CD4-positive, alpha-beta memory T cell (primary cell): ENCODE results near the gene GRIN1. TPM values are rescaled to one million over a fixed set of nuclear protein-coding genes. Genes with fewer than 3 reads are reported as not detected.

Experiments used
- CTCF ChIA-PET: fragments of 350-600 bp; sonication (Branson Sonifier 250); formaldehyde crosslinking; loops from one replicate; lab custom pipeline; 2021; ENCODE audit warnings: inconsistent platforms; ENCODE audit not compliant: partially characterized antibody; lab: Charles Lee
- POLR2A ChIA-PET: fragments of 350-600 bp; sonication (Branson Sonifier 250); formaldehyde crosslinking; loops from one replicate; lab custom pipeline; 2021; ENCODE audit not compliant: partially characterized antibody; lab: Charles Lee
- DNase-seq, 5 donors: peaks; one replicate each; pipeline versions ENCODE4 v3.0.0 to v3.0.0-alpha.2; 2020 to 2022; ENCODE audit warnings: mixed read lengths in 1 of 5
- H3K27ac ChIP-seq: one replicate; pipeline ENCODE4 v1.7.0; 2013; ENCODE audit warnings: low read depth, low read length
- H3K27me3 ChIP-seq: 2 replicates; pipeline ENCODE4 v1.7.0; 2013; ENCODE audit warnings: mild to moderate bottlenecking, low read length, moderate library complexity; ENCODE audit not compliant: insufficient read depth
- H3K36me3 ChIP-seq: 2 replicates; pipeline ENCODE4 v1.7.0; 2013; ENCODE audit warnings: mild to moderate bottlenecking, low read length, moderate library complexity; ENCODE audit not compliant: insufficient read depth
- H3K4me1 ChIP-seq: 2 replicates; pipeline ENCODE4 v1.7.0; 2013; ENCODE audit warnings: mild to moderate bottlenecking, low read length, moderate library complexity; ENCODE audit not compliant: insufficient read depth
- H3K4me3 ChIP-seq, 2 donors: one replicate each; pipeline ENCODE4 v1.7.0; 2013; ENCODE audit warnings: low read length in 2 of 2, mild to moderate bottlenecking in 1 of 2
- H3K9me3 ChIP-seq, 2 donors: one replicate each; pipeline ENCODE4 v1.7.0; 2013; ENCODE audit warnings: low read length in 2 of 2, control low read depth in 1 of 2; ENCODE audit not compliant: control insufficient read depth in 1 of 2
- H3K27ac Mint-ChIP-seq, 7 donors: one replicate each; pipeline ENCODE4 v1.8.0; 2020 to 2021; ENCODE audit warnings: mixed read lengths in 7 of 7, mild to moderate bottlenecking in 6 of 7, inconsistent platforms in 3 of 7, moderate library complexity in 3 of 7
- H3K27me3 Mint-ChIP-seq, 2 donors: one replicate each; pipeline ENCODE4 v1.8.0; 2020 to 2021; ENCODE audit warnings: mixed read lengths in 2 of 2
- H3K36me3 Mint-ChIP-seq, 2 donors: one replicate each; pipeline ENCODE4 v1.8.0; 2020 to 2021; ENCODE audit warnings: mixed read lengths in 2 of 2, inconsistent platforms in 1 of 2, mild to moderate bottlenecking in 1 of 2
- H3K4me1 Mint-ChIP-seq, 4 donors: one replicate each; pipeline ENCODE4 v1.8.0; 2020 to 2021; ENCODE audit warnings: mixed read lengths in 4 of 4, mild to moderate bottlenecking in 1 of 4
- H3K4me3 Mint-ChIP-seq, 8 donors: one replicate each; pipeline ENCODE4 v1.8.0; 2020 to 2021; ENCODE audit warnings: mixed read lengths in 8 of 8, mild to moderate bottlenecking in 7 of 8, moderate library complexity in 6 of 8, inconsistent platforms in 3 of 8
- H3K9me3 Mint-ChIP-seq, 8 donors: one replicate each; pipeline ENCODE4 v1.8.0; 2020 to 2021; ENCODE audit warnings: mixed read lengths in 8 of 8, mild to moderate bottlenecking in 5 of 8, inconsistent platforms in 3 of 8, moderate library complexity in 1 of 8
- intact Hi-C: fragments of 100-400 bp; cut with micrococcal nuclease; formaldehyde crosslinking; loops from one replicate; pipeline ENCODE4 v1.15.1; 2023
- polyA plus RNA-seq, 2 donors: library from polyadenylated mRNA; unstranded; fragments of 300-500 nt; fragmentation: Illumina TruSeq; gene quantifications; one replicate each; pipeline ENCODE4 v1.2.3, GENCODE V29; 2021
- total RNA-seq, 2 experiments: library from RNA; stranded (reverse); gene quantifications; one replicate each; pipeline ENCODE4 v1.2.3, GENCODE V29; 2021

The GRIN1 gene
- total and polyA plus RNA-seq, 4 experiments from 2014 or later: not detected

- ChIA-PET CTCF (interaction anchor here (1.3 kb wide), 1 partner anchor 52 kb away, joined by 4 read pairs; no protein-coding TSS in a partner anchor), POLR2A (interaction anchor here (0.6 to 2.5 kb wide), 5 partner anchors 12 to 46 kb away, joined by 3 to 8 read pairs (median 3); partner anchors contain the start of genes ANAPC2, SSNA1 and TPRN)
- H3K4me1 ChIP-seq: no peaks in the 10 kb centered on the region
- Mint-ChIP-seq H3K36me3 (peaks cover 4 to 16% of the 10 kb centered on the region in 2 donors), H3K4me3 (no peak overlapping the region), H3K4me1 (peaks cover 2 to 13% (median 7%) of the 10 kb centered on the region in 4 donors), H3K27ac (peak overlapping the region in 1 of 7 donors; percentile 42), H3K9me3 (no peaks in the 10 kb centered on the region), H3K27me3 (peaks cover 0 to 4% of the 10 kb centered on the region in 2 donors)
- intact Hi-C loops: loop anchor here (2.0 kb wide), 1 partner anchor 55 kb away; no protein-coding TSS in a partner anchor
- H3K9me3 ChIP-seq: no peaks in the 10 kb centered on the region
- H3K36me3 ChIP-seq: peaks cover 1% of the 10 kb centered on the region
- DNase-seq: no peak
- H3K4me3 ChIP-seq: no peak overlapping the region
- peaks cover 14% of the 10 kb centered on the region for H3K27me3 ChIP-seq
- no peak overlapping the region for H3K27ac ChIP-seq
Measured at GRCh38 chr9:137175345-137175961, 36.5 kb downstream of the GRIN1 start.

- intact Hi-C loops: loop anchor here (1.0 kb wide), 1 partner anchor 51 kb away; the partner anchor contains the start of gene RNF224
- Mint-ChIP-seq H3K36me3 (peaks cover 4 to 17% of the 10 kb centered on the region in 2 donors), H3K27me3 (peaks cover 0 to under 1% of the 10 kb centered on the region in 2 donors), H3K9me3 (no peaks in the 10 kb centered on the region), H3K27ac (peak overlapping the region in 2 of 7 donors; percentile 42 to 59), H3K4me1 (peaks cover 2 to 13% (median 7%) of the 10 kb centered on the region in 4 donors), H3K4me3 (peak overlapping the region in 1 of 8 donors; percentile 25)
- H3K9me3 ChIP-seq: no peaks in the 10 kb centered on the region
- POLR2A ChIA-PET: interaction anchor here (0.8 to 2.5 kb wide), 5 partner anchors 12 to 64 kb away, joined by 3 to 8 read pairs (median 5); partner anchors contain the start of genes ANAPC2, SSNA1, TPRN and TUBB4B
- peaks cover 4% of the 10 kb centered on the region for H3K27me3 ChIP-seq
- H3K4me3 ChIP-seq: no peak overlapping the region
- peak in 3 of 5 donors; percentile 21 to 31 (median 23) for DNase-seq
- CTCF ChIA-PET: interaction anchor here (0.8 to 1.5 kb wide), 6 partner anchors 12 to 60 kb away, joined by 3 to 4 read pairs (median 4); partner anchors contain the start of genes ANAPC2, RNF224 and SSNA1
- H3K36me3 ChIP-seq: peaks cover 12% of the 10 kb centered on the region
- H3K27ac ChIP-seq: no peak overlapping the region
- H3K4me1 ChIP-seq: no peaks in the 10 kb centered on the region
Measured at GRCh38 chr9:137176302-137177182, 37.6 kb downstream of the GRIN1 start.

GRCh38 chr9:137178201-137178938, 39.4 kb downstream of the GRIN1 start:
- CTCF ChIA-PET: no interaction called here
- Histone ChIP-seq H3K9me3 (no peaks in the 10 kb centered on the region), H3K4me3 (no peak overlapping the region), H3K36me3 (peaks cover 22% of the 10 kb centered on the region), H3K4me1 (no peaks in the 10 kb centered on the region), H3K27ac (no peak overlapping the region), H3K27me3 (no peaks in the 10 kb centered on the region)
- peaks cover 2 to 10% (median 7%) of the 10 kb centered on the region in 4 donors for H3K4me1 Mint-ChIP-seq
- peaks cover 9 to 24% of the 10 kb centered on the region in 2 donors for H3K36me3 Mint-ChIP-seq
- H3K4me3 Mint-ChIP-seq: no peak overlapping the region
- H3K27me3 Mint-ChIP-seq: no peaks in the 10 kb centered on the region
- H3K27ac Mint-ChIP-seq: no peak overlapping the region
- intact Hi-C loops: no loop called here
- POLR2A ChIA-PET: no interaction called here
- no peak for DNase-seq
- no peaks in the 10 kb centered on the region for H3K9me3 Mint-ChIP-seq

GRCh38 chr9:137178939-137179630, 40.1 kb downstream of the GRIN1 start:
- Histone ChIP-seq H3K27me3 (no peaks in the 10 kb centered on the region), H3K4me1 (no peaks in the 10 kb centered on the region), H3K4me3 (no peak overlapping the region), H3K9me3 (no peaks in the 10 kb centered on the region), H3K36me3 (peaks cover 29% of the 10 kb centered on the region), H3K27ac (no peak overlapping the region)
- peaks cover 3 to 12% (median 7%) of the 10 kb centered on the region in 4 donors for H3K4me1 Mint-ChIP-seq
- no peaks in the 10 kb centered on the region for H3K27me3 Mint-ChIP-seq
- peaks cover 10 to 29% of the 10 kb centered on the region in 2 donors for H3K36me3 Mint-ChIP-seq
- no peak for DNase-seq
- no peak overlapping the region for H3K4me3 Mint-ChIP-seq
- ChIA-PET CTCF (no interaction called here), POLR2A (no interaction called here)
- H3K9me3 Mint-ChIP-seq: no peaks in the 10 kb centered on the region
- intact Hi-C loops: no loop called here
- H3K27ac Mint-ChIP-seq: no peak overlapping the region

DNA sequence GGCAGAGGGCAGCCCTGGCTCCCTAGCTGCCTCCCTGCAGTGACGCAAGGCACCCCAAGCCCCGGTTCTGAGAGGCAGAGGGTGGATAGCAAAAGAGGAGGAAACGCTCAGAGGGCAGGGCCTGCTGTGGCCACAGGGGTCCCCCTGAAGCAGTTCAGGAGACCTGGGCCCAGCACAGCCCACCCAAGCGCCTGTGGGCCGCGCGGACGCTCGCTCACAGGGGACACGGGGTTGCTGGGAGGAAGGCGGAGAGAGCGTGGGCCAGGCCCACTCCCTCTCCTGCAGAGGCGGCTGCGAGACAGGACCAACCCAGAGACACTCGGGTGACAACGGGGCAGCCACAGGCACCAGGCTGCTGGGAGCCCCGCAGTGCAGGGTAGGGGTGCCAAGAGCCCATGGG, 40.8 kb downstream of the GRIN1 start:
- Histone ChIP-seq H3K36me3 (peaks cover 31% of the 10 kb centered on the region), H3K4me1 (no peaks in the 10 kb centered on the region), H3K27me3 (no peaks in the 10 kb centered on the region), H3K9me3 (no peaks in the 10 kb centered on the region), H3K27ac (no peak overlapping the region), H3K4me3 (no peak overlapping the region)
- ChIA-PET CTCF (no interaction called here), POLR2A (no interaction called here)
- Mint-ChIP-seq H3K27ac (no peak overlapping the region), H3K27me3 (no peaks in the 10 kb centered on the region), H3K4me3 (no peak overlapping the region), H3K4me1 (peaks cover 7 to 19% (median 8%) of the 10 kb centered on the region in 4 donors), H3K9me3 (peaks cover 0 to 2% (median 0%) of the 10 kb centered on the region in 8 donors), H3K36me3 (peaks cover 15 to 33% of the 10 kb centered on the region in 2 donors)
- intact Hi-C loops: no loop called here
- DNase-seq: no peak

- no peak overlapping the region for H3K27ac ChIP-seq
Measured at GRCh38 chr9:137180491-137180890, 41.5 kb downstream of the GRIN1 start.

More at GRCh38 chr9:137180491-137180890, 41.5 kb downstream of the GRIN1 start:
- intact Hi-C loops: no loop called here
- Histone ChIP-seq H3K4me1 (peaks cover under 1% of the 10 kb centered on the region), H3K27me3 (no peaks in the 10 kb centered on the region), H3K36me3 (peaks cover 34% of the 10 kb centered on the region), H3K4me3 (no peak overlapping the region), H3K9me3 (no peaks in the 10 kb centered on the region)
- peaks cover 0 to 2% (median 0%) of the 10 kb centered on the region in 8 donors for H3K9me3 Mint-ChIP-seq
- peaks cover 7 to 22% (median 8%) of the 10 kb centered on the region in 4 donors for H3K4me1 Mint-ChIP-seq
- H3K27me3 Mint-ChIP-seq: no peaks in the 10 kb centered on the region
- H3K4me3 Mint-ChIP-seq: no peak overlapping the region
- H3K36me3 Mint-ChIP-seq: peaks cover 15 to 33% of the 10 kb centered on the region in 2 donors
- no peak overlapping the region for H3K27ac Mint-ChIP-seq
- ChIA-PET POLR2A (interaction anchor here (1.4 kb wide), 2 partner anchors 21 to 53 kb away, joined by 3 read pairs; no protein-coding TSS in a partner anchor), CTCF (no interaction called here)
- no peak for DNase-seq
